ENCODE results near the gene TCF3.

DNA sequence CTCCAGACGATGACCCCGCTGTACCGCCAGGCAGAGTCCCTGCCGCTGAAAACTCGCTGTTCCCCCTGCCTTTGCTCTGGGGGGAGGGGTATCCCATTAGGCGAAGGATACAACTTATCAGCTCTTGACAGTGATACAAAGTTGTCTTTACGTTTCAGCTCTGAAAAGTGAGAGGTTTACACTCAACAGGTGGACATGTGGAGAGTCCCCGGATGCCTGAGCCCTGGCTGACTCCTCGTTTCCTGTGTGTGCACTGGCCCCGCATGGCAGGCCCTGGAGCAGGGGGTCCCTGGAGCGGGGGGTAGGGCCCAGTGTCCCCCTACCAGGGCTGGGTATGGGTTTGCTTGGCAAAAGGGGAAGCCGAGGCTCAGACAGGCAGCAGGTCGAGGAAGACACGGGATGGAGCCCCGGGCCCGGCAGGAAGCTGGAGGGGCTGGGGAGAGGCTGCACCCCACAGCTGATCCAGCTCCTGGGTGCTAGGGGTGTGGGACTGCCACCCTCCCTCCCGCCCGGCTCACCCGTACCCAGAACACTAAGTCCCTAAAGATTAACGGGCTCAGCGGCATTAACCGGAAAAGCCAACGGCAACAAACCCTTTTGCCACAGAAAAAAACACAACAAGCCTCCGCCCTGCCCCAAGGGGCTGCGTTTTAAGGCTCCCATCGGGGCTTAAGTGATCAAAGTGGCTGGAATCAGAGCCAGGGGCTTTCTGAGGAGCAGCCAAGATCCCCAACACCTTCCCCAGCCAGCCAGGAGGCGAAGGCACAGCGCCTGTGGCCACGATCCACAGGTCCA is 5.6 kb downstream of the TCF3 start:
- TF ChIP-seq CTCF (IDR thresholded peaks at IDR 0.05) (no peak), POLR2A (IDR thresholded peaks at IDR 0.05) (no peak)
